IMR-90 (cell line): ENCODE measurements around the gene INPP5A.

ENCODE experiments used
- BHLHE40 ChIP-seq: fragments of 150-350 bp; IDR thresholded peaks from 2 replicates; pipeline ENCODE4 v1.6.1; 2016; ENCODE audit warnings: mild to moderate bottlenecking, low read depth, low read length
- CEBPB ChIP-seq: IDR thresholded peaks from 2 replicates; pipeline ENCODE4 v1.6.1; 2012; ENCODE audit warnings: low read depth, low read length, improper control_type of control experiment
- FOS ChIP-seq: fragments of 150-350 bp; IDR thresholded peaks from 2 replicates; pipeline ENCODE4 v1.6.1; 2016; ENCODE audit warnings: low read depth, low read length
- MXI1 ChIP-seq: IDR thresholded peaks from 2 replicates; pipeline ENCODE4 v1.6.1; 2012; ENCODE audit warnings: low read depth, mild to moderate bottlenecking, low read length, moderate library complexity, borderline replicate concordance
- POLR2A ChIP-seq: IDR thresholded peaks from 2 replicates; pipeline ENCODE4 v1.6.1; 2012; ENCODE audit warnings: mild to moderate bottlenecking, low read depth, low read length
- RAD21 ChIP-seq: IDR thresholded peaks from 2 replicates; pipeline ENCODE4 v1.6.1; 2012; ENCODE audit warnings: low read length, improper control_type of control experiment
- RCOR1 ChIP-seq: IDR thresholded peaks from 2 replicates; pipeline ENCODE4 v1.6.1; 2012; ENCODE audit warnings: mild to moderate bottlenecking, low read length, improper control_type of control experiment; ENCODE audit not compliant: insufficient replicate concordance
- RFX5 ChIP-seq: IDR thresholded peaks from 2 replicates; pipeline ENCODE4 v1.8.0; 2012; ENCODE audit warnings: low read depth, mild to moderate bottlenecking, low read length, moderate library complexity
- TF ChIP-seq, protein P1 (sequence below): fragments of 150-350 bp; IDR thresholded peaks from 2 replicates; pipeline ENCODE4 v1.6.1; 2017; ENCODE audit warnings: mild to moderate bottlenecking, antibody characterized with exemption, low read length, low read depth
- TF ChIP-seq, protein P2 (sequence below): conservative IDR thresholded peaks from 2 replicates; pipeline ENCODE4 v1.5.1; 2012; ENCODE audit warnings: mild to moderate bottlenecking, low read depth, low read length, improper control_type of control experiment

DNA sequence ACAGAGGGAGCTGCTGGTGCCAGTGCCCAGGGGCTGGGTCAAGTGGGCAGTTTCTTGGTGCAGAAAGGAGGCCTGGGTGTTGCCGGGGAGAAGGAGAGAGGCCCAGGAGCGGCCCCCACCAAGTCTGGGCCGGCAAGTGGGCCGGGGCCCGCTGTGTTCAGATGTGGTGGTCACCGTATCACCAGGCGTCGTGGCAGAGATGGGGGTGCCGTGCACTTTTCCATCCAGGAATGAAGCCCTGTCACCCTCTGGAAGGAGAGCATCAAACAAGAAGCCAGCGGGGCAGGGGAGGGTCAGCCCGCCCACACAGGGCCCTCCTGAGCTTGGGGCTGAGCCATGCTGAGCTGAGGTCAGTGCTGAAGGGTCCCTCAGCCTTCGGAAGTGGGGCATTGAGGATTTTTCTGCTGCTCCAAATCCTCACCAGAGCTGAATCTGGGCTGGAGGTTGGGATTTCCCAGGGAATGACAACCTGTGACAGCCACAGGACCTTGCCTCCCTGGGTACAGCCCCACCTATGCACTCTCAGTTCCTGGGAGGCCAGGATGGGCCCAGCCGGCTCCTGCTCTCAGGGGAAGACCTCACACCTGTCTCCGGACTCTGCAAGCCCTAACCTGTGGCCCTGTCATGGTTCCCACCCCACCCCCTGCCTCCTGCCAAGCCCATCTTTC is 27.9 kb upstream of the INPP5A start:
- TF ChIP-seq CEBPB (no peak), RFX5 (no peak), POLR2A (no peak), RCOR1 (no peak), BHLHE40 (no peak), RAD21 (no peak), MXI1 (no peak), FOS (no peak)
- TF ChIP-seq, protein P1, sequence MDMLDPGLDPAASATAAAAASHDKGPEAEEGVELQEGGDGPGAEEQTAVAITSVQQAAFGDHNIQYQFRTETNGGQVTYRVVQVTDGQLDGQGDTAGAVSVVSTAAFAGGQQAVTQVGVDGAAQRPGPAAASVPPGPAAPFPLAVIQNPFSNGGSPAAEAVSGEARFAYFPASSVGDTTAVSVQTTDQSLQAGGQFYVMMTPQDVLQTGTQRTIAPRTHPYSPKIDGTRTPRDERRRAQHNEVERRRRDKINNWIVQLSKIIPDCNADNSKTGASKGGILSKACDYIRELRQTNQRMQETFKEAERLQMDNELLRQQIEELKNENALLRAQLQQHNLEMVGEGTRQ, result no peak
- TF ChIP-seq, protein P2, sequence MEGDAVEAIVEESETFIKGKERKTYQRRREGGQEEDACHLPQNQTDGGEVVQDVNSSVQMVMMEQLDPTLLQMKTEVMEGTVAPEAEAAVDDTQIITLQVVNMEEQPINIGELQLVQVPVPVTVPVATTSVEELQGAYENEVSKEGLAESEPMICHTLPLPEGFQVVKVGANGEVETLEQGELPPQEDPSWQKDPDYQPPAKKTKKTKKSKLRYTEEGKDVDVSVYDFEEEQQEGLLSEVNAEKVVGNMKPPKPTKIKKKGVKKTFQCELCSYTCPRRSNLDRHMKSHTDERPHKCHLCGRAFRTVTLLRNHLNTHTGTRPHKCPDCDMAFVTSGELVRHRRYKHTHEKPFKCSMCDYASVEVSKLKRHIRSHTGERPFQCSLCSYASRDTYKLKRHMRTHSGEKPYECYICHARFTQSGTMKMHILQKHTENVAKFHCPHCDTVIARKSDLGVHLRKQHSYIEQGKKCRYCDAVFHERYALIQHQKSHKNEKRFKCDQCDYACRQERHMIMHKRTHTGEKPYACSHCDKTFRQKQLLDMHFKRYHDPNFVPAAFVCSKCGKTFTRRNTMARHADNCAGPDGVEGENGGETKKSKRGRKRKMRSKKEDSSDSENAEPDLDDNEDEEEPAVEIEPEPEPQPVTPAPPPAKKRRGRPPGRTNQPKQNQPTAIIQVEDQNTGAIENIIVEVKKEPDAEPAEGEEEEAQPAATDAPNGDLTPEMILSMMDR, result no peak
